HG03558 (cell line): Measurements from ENCODE around the gene STK32A.
A peak's percentile ranks its signal among the peaks of the same experiment; 100 is the strongest.

ENCODE experiments used
- ATAC-seq: cut with Tn5 transposase; IDR thresholded peaks from one replicate; pipeline ENCODE4 v1.9.1; 2021; ENCODE audit warnings: moderate number of reproducible peaks; ENCODE audit not compliant: unreplicated experiment; ENCODE audit errors: extremely low read depth

The STK32A gene

GRCh38 chr5:147245381-147246165, 10.7 kb downstream of the STK32A start:
- no peak for ATAC-seq

DNA sequence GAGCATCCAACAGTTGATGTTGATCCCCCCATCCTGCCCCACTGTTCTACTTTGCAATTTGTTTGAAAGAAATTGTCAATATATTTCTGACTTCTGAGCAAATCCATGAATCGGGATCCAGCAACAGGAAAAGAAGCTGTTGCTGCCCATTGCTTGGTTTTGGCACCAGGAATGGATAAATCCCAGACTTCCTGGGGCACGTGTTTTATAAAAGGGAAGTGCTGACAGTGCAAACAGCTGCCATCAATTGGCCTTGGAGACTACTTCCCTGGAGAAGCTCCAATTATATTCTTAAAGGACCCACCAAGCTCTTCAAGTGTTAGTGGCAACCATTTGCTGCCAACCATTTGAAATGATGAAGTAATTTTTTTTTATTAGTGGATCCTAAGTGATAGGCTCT, 13.7 kb downstream of the STK32A start:
- no peak for ATAC-seq

DNA sequence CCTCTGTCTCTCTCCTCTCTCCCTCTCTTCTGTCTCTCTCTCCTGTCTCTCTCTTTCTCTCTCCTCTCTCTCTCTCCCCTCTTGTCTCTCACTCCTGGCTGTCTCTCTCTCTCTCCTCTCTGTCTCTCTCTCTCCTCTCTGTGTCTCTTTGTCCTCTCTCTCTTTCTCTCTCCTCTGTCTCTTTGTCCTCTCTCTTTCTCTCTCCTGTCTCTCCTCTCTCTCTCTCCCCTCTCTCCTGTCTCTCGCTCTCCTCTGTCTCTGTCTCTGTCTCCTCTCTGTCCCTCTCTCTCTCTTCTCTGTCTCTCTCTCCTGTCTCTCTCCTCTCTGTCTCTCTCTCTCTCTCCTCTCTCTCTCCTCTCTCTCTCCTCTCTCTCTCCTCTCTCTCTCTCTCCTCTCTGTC, 25.0 kb downstream of the STK32A start:
- no peak for ATAC-seq

DNA sequence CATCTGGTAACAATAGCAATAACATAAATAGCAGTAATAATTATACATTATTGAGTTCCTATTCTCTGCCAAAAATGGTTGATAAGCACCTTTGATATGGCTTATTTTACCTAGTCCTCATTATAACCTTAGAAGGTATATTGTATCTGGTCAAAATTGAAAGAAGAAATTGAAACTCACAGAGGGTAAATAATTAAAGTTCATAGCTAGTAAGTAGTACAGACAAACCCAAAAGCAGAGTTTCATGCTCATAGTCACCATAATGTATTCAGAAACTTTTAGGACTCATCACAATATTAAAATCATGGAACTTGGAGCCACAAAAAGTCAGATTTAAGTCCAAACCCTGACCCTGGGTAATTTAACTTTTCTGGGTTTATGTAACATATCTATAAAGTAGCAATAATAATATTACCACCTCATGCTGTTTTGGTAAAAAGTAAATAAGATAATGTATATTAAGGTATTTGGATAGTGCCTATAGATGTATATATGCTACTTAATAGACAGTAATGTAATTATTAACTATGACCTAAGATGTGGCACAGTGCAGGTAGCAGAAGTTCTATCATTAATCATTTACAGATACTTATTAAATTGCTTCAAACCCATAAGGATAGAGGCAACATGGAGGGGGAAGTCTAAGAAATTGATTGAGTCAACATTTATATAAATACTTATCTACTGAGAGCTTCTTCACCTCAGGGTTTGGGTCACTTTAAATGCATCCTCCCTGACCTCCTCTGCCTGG, 32.4 kb downstream of the STK32A start:
- ATAC-seq: no peak

GRCh38 chr5:147276497-147276896, 41.7 kb downstream of the STK32A start:
- no peak for ATAC-seq

- no peak for ATAC-seq
Measured at GRCh38 chr5:147286296-147286695, 51.5 kb downstream of the STK32A start.

DNA sequence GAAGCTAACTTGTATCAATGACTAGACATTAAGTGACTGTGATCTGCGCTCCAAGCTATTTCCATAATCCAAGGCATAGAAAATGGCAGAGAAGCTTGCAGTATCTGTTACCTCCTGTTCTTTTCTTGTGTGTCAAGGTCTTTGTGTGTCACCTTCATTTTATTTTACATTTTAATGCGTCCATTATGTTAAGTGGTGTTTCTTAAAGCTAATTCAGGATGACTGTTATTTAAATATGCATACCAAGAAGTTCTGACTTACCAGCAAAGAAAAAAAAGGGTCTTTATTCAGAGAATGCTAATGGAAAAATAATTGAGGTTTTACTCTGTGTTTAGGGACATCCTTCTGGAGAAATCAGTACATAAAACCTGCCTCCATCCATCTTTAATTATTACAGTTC, 52.3 kb downstream of the STK32A start:
- no peak for ATAC-seq

DNA sequence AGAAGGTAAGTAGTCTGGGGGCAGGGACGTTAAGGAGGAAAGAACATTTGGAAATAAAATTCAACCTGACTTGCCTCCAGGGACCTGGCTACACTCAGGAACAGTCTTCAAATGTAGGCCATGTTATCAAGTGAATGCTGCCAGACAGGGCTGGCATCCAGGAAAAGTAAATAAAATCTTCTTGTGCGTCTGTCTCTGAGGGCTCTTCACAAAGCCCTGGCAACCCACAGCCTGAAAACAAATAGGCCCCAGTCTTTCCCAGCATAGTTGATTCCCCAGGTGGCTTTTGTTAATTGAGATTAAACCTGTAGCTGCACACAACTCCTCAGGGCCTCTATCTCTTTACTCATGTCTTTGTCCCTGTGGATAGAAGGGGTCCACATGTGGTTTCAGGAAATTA, 55.4 kb downstream of the STK32A start:
- no peak for ATAC-seq

GRCh38 chr5:147303251-147303650, 68.4 kb downstream of the STK32A start:
- no peak for ATAC-seq

DNA sequence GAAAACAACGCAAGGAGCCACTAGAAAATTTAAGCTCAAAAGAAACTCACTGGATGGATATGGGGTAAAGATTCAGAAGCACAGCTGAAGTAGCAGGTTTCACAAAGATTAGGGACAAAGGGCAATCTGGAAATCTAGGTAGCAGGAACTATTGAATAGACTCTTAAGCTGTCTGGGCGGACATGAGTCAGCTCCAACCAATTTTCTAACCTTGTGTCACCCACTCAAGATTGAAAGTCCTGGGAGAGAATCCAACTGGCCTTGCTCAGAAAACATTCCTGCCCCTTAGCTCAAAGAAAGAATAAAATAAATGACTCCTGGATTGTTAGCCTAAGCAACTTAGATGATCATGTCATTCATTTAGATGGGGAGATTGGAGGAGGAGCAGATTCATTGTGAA, 69.2 kb downstream of the STK32A start:
- ATAC-seq: no peak

GRCh38 chr5:147305147-147305546, 70.3 kb downstream of the STK32A start:
- ATAC-seq: no peak

DNA sequence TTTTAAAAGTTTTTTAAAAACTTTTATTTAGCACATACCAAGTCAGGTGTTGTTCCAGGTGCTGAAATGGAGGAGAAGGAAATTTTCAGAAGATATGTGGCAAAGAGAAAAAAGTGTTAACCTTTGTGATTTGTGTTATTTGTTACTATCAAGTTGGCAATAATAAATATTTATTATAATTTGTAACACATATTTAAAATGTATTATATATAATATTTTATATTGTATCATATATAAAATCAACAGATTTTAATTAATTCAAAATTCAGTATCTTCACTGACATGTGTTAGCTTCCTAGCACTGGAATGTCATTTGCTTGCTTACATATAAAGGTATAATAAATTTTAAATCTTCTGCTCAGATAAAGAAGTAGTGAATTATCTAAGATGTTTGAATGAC, 71.5 kb downstream of the STK32A start:
- no peak for ATAC-seq

- ATAC-seq: no peak
Measured at GRCh38 chr5:147307170-147307569, 72.3 kb downstream of the STK32A start.

DNA sequence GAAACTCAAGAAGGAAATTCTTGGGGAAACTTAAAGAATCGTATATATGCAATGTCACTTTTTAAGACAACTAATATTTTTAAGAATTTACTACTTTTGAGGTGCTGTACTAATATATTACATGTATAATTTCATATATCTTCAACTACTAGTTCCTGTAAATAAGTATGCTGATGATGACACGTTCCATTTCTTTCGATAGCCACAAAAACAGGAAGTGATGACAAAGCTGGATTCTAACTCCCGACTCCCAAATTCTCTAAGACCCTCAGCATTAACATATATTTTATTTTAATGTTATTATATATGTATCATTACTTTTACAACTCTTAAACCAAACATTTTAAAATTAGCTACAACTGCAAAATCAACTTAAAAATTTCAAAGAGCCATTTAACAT, 74.8 kb downstream of the STK32A start:
- ATAC-seq: no peak

DNA sequence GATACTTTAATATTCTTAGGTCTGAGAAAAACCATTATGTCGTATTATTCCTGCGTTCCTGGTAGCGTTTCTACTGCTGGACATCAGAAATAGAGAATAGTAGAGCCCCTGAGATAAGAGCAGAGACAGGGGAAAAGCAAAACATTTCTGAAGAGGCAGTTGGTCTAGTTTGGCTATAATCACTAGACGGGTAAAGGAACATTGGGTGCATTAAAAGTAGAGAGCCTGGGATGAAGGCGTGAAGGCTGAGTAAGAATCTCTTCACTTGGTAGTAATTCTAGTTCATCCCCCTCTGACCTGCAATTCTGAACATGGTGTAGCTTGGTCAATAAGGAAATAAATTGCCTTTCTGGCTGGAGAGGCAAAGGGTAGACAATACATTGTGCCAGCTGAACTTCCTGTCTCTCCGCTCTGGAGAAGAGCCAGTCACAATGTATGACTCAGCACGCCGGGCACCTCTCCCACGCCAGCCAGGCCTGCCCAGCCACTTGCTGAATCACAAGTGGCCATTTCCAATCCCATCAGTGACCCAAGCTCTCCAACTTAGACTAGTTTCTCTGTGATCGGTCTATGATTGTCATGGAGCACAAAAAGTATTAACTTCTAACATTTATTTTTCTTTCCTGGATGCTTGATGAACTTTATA, 75.4 kb downstream of the STK32A start:
- no peak for ATAC-seq

DNA sequence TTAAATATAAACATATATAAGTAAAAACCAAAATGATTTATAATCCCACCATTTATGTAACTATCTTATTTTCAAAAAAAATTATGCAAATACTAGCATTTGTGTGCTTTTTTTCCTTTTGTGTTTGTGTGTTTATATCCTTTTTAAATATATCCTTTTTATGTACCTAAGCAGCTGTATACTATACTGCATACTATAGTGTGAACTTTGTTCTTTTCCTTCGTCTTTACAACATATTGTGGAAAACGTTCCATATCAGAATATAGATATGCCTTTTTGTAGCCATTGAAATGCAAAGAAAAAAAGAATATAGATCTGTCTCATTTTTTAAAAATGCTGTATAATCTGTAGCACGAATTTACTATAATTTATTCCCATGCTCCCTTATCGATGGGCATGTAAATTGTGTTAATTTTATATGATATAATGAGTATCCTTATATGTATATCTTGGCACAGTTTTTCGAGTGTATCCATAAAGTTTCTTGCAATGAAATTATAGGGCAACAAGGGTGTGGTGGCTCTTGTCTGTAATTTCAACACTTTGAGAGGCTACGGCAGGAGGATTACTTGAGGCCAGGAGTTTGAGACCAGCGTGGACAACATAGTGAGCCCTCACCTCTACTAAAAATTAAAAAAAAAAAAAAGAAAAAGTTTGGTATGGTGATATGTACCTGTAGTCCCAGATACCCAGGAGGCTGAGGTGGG, 83.3 kb downstream of the STK32A start:
- ATAC-seq: no peak

GRCh38 chr5:147321569-147321968, 86.7 kb downstream of the STK32A start:
- ATAC-seq: no peak

- no peak for ATAC-seq
Measured at GRCh38 chr5:147327421-147327820, 92.6 kb downstream of the STK32A start.

- no peak for ATAC-seq
Measured at GRCh38 chr5:147327905-147328304, 93.1 kb downstream of the STK32A start.

GRCh38 chr5:147332658-147333057, 97.8 kb downstream of the STK32A start:
- peak; percentile 42 for ATAC-seq

DNA sequence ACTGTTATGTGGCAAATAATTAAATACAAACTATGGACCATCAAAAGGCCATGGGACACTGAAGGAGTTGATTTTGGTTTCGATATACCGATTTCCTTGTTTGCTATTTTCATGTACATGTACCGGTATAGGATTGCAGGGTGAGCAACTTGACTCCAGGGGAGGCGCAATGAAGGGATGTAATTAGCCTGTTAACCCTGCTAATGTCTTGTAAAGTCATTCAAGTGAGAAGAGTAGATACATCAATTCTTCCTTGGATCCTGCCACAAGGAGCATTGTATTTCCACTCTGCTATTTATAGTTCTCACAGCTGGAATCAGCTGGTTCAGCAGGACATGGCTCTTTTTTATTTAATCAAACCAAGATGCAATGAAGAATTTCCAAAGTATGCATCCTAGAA, 102.0 kb downstream of the STK32A start:
- ATAC-seq: no peak
